ENCODE data around the gene XPA.

XPA gene

DNA sequence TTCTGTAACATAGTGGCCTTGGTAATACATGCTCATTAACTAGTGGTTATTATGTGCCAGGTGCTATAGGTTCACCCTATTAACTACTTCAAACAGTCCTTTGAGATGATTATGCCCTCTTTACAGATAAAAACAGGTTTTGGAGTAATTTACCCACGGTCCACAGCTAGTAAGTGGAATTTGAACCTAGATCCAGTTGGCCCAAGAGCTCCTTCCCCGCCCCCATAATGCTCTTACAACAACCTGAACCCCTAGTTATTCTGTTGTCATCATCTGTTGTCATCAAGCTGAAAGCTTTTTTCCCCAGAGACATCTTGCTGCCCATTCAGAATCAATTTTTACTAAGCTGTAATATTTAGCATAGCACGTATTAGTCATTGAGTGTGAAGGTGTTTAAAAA is 23.2 kb downstream of the XPA start:
- Histone ChIP-seq H3K79me2 (ENCODE audit: control insufficient read depth, insufficient read depth, low read length, poor library complexity) (no peaks in the 10 kb centered on the region), H3K9ac (ENCODE audit: low read length) (no peak overlapping the region), H4K91ac (ENCODE audit: low read depth, low read length) (no peak overlapping the region), H3K4ac (ENCODE audit: low read depth, low read length) (no peak overlapping the region), H3K4me3 (ENCODE audit: low read depth, low read length) (no peak overlapping the region), H2BK5ac (ENCODE audit: low read depth, low read length, poor library complexity) (no peak overlapping the region), H4K12ac (ENCODE audit: low read depth, low read length) (no peak overlapping the region), H3K27ac (ENCODE audit: low read depth, low read length) (no peak overlapping the region), H2BK12ac (ENCODE audit: low read length) (no peak overlapping the region), H3K79me1 (ENCODE audit: low read length) (no peaks in the 10 kb centered on the region), H3K4me2 (ENCODE audit: low read length) (no peak overlapping the region), H2BK120ac (ENCODE audit: insufficient read depth, low read length, poor library complexity) (no peak overlapping the region), H3K36me3 (ENCODE audit: control insufficient read depth in 1 of 2, insufficient read depth in 2 of 2, low read length in 2 of 2) (peaks cover 5 to 31% of the 10 kb centered on the region in 2 experiments), H2AFZ (ENCODE audit: insufficient read depth, low read length, poor library complexity) (no peak overlapping the region), H2AK5ac (ENCODE audit: low read length) (no peak overlapping the region), H4K8ac (ENCODE audit: low read depth, low read length) (no peak overlapping the region), H3K23ac (ENCODE audit: low read length) (no peak overlapping the region), H3K27me3 (ENCODE audit: insufficient read depth, low read length) (no peaks in the 10 kb centered on the region), H3K14ac (ENCODE audit: low read length) (no peak overlapping the region), H3K4me1 (ENCODE audit: control insufficient read depth in 1 of 2, insufficient read depth in 2 of 2, low read length in 2 of 2) (no peaks in the 10 kb centered on the region), H3K18ac (ENCODE audit: low read length) (no peak overlapping the region), H3K9me3 (ENCODE audit: insufficient read depth, low read depth, low read length) (no peaks in the 10 kb centered on the region)
- WGBS (ENCODE audit: extremely low coverage, insufficient coverage, insufficient read length) = no CpG with 5 or more reads among the region's 3 CpGs
- DNase-seq = no peak

DNA sequence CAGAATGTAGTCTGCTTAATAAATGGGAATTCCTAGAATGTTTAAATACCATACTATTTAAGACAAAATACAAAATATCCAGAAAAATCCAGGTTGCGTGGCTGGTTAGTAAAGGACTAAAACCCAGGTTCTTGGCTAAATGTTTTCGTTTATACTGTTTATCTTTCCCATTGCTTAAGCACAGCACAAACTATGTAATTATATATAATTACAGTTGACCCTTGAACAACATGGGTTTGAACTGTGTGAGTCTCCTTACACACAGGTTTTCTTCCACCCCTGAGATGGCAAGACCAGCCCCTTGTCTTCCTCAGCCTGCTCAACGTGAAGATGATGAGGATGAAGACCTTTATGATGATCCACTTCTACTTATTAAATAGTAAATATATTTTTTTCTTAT is 24.7 kb downstream of the XPA start:
- H3K4me3 ChIP-seq (ENCODE audit: low read depth, low read length) = no peak overlapping the region
- H2BK120ac ChIP-seq (ENCODE audit: insufficient read depth, low read length, poor library complexity) = no peak overlapping the region
- no peak overlapping the region for H4K91ac ChIP-seq (ENCODE audit: low read depth, low read length)
- H4K8ac ChIP-seq (ENCODE audit: low read depth, low read length) = no peak overlapping the region
- H3K27ac ChIP-seq (ENCODE audit: low read depth, low read length) = no peak overlapping the region
- no CpG with 5 or more reads among the region's 3 CpGs for WGBS (ENCODE audit: extremely low coverage, insufficient coverage, insufficient read length)
- H2BK5ac ChIP-seq (ENCODE audit: low read depth, low read length, poor library complexity) = no peak overlapping the region
- H3K79me2 ChIP-seq (ENCODE audit: control insufficient read depth, insufficient read depth, low read length, poor library complexity) = no peaks in the 10 kb centered on the region
- H2AFZ ChIP-seq (ENCODE audit: insufficient read depth, low read length, poor library complexity) = no peak overlapping the region
- H2AK5ac ChIP-seq (ENCODE audit: low read length) = no peak overlapping the region
- H2BK12ac ChIP-seq (ENCODE audit: low read length) = no peak overlapping the region
- H3K79me1 ChIP-seq (ENCODE audit: low read length) = no peaks in the 10 kb centered on the region
- no peak overlapping the region for H3K4ac ChIP-seq (ENCODE audit: low read depth, low read length)
- DNase-seq = no peak
- no peaks in the 10 kb centered on the region for H3K27me3 ChIP-seq (ENCODE audit: insufficient read depth, low read length)
- no peak overlapping the region for H3K23ac ChIP-seq (ENCODE audit: low read length)
- H3K4me1 ChIP-seq (ENCODE audit: control insufficient read depth in 1 of 2, insufficient read depth in 2 of 2, low read length in 2 of 2) = no peaks in the 10 kb centered on the region
- H3K18ac ChIP-seq (ENCODE audit: low read length) = no peak overlapping the region
- no peak overlapping the region for H3K9ac ChIP-seq (ENCODE audit: low read length)
- H3K9me3 ChIP-seq (ENCODE audit: insufficient read depth, low read depth, low read length) = no peaks in the 10 kb centered on the region
- no peak overlapping the region for H3K14ac ChIP-seq (ENCODE audit: low read length)
- no peak overlapping the region for H3K4me2 ChIP-seq (ENCODE audit: low read length)
- peaks cover 5 to 43% of the 10 kb centered on the region in 2 experiments for H3K36me3 ChIP-seq (ENCODE audit: control insufficient read depth in 1 of 2, insufficient read depth in 2 of 2, low read length in 2 of 2)
- H4K12ac ChIP-seq (ENCODE audit: low read depth, low read length) = no peak overlapping the region

DNA sequence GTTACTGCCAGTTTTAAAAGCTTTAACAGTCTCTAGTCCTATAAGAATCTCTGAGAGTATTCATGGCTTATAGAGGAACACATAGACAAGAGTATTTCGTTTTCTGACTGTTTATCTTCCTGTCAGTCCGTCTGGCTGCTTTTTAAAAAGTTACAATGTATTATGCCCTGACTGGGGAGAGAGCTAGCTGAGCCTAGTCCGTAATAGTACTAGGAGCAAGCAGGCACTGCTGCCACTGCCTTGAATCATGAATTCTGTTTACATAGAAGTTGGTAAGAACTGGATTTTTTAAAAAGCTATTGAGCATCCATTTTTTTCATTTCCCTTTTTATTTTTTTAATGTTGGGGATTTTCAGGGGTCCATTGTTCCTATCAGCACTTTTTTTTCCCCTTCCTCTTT is 26.6 kb downstream of the XPA start:
- Histone ChIP-seq H3K27me3 (ENCODE audit: insufficient read depth, low read length) (no peaks in the 10 kb centered on the region), H3K9ac (ENCODE audit: low read length) (no peak overlapping the region), H3K9me3 (ENCODE audit: insufficient read depth, low read depth, low read length) (no peaks in the 10 kb centered on the region), H3K79me1 (ENCODE audit: low read length) (no peaks in the 10 kb centered on the region), H3K4me1 (ENCODE audit: control insufficient read depth in 1 of 2, insufficient read depth in 2 of 2, low read length in 2 of 2) (no peaks in the 10 kb centered on the region), H3K4me2 (ENCODE audit: low read length) (no peak overlapping the region), H3K79me2 (ENCODE audit: control insufficient read depth, insufficient read depth, low read length, poor library complexity) (no peaks in the 10 kb centered on the region), H2BK120ac (ENCODE audit: insufficient read depth, low read length, poor library complexity) (no peak overlapping the region), H3K4me3 (ENCODE audit: low read depth, low read length) (no peak overlapping the region), H3K18ac (ENCODE audit: low read length) (no peak overlapping the region), H2BK5ac (ENCODE audit: low read depth, low read length, poor library complexity) (no peak overlapping the region), H4K12ac (ENCODE audit: low read depth, low read length) (no peak overlapping the region), H3K36me3 (ENCODE audit: control insufficient read depth in 1 of 2, insufficient read depth in 2 of 2, low read length in 2 of 2) (peaks cover 7 to 47% of the 10 kb centered on the region in 2 experiments), H3K23ac (ENCODE audit: low read length) (no peak overlapping the region), H2BK12ac (ENCODE audit: low read length) (no peak overlapping the region), H2AK5ac (ENCODE audit: low read length) (no peak overlapping the region), H3K27ac (ENCODE audit: low read depth, low read length) (no peak overlapping the region), H4K8ac (ENCODE audit: low read depth, low read length) (no peak overlapping the region), H3K4ac (ENCODE audit: low read depth, low read length) (no peak overlapping the region), H2AFZ (ENCODE audit: insufficient read depth, low read length, poor library complexity) (no peak overlapping the region), H4K91ac (ENCODE audit: low read depth, low read length) (no peak overlapping the region), H3K14ac (ENCODE audit: low read length) (no peak overlapping the region)
- no peak for DNase-seq
- WGBS (ENCODE audit: extremely low coverage, insufficient coverage, insufficient read length) = no CpG with 5 or more reads among the region's 3 CpGs

DNA sequence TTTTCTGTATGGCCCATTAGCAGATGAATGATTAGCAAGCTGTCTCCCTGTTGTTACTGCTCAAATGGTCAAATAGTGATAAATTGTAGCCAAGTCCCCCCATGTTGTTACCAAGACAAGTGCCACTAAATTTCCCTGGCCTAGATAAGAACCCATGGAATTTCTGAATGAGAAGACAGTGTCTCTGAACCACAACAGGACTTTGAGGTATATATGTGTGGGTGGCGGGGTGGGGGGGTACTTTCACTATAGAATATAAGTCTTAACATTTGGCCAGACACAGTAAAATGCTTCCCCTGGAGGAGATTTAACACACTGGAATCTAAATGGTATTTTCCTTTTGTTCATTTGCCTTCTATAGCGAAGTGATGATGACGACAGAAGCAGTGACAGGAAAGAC is 28.7 kb downstream of the XPA start:
- Histone ChIP-seq H2BK5ac (ENCODE audit: low read depth, low read length, poor library complexity) (no peak overlapping the region), H3K9me3 (ENCODE audit: insufficient read depth, low read depth, low read length) (no peaks in the 10 kb centered on the region), H3K23ac (ENCODE audit: low read length) (no peak overlapping the region), H3K4me1 (ENCODE audit: control insufficient read depth in 1 of 2, insufficient read depth in 2 of 2, low read length in 2 of 2) (no peaks in the 10 kb centered on the region), H4K12ac (ENCODE audit: low read depth, low read length) (no peak overlapping the region), H4K91ac (ENCODE audit: low read depth, low read length) (no peak overlapping the region), H3K4me2 (ENCODE audit: low read length) (no peak overlapping the region), H3K79me1 (ENCODE audit: low read length) (no peaks in the 10 kb centered on the region), H2AK5ac (ENCODE audit: low read length) (no peak overlapping the region), H3K4me3 (ENCODE audit: low read depth, low read length) (no peak overlapping the region), H3K4ac (ENCODE audit: low read depth, low read length) (no peak overlapping the region), H3K36me3 (ENCODE audit: control insufficient read depth in 1 of 2, insufficient read depth in 2 of 2, low read length in 2 of 2) (peaks cover 11 to 54% of the 10 kb centered on the region in 2 experiments), H2BK12ac (ENCODE audit: low read length) (no peak overlapping the region), H2BK120ac (ENCODE audit: insufficient read depth, low read length, poor library complexity) (no peak overlapping the region), H3K14ac (ENCODE audit: low read length) (no peak overlapping the region), H3K27ac (ENCODE audit: low read depth, low read length) (no peak overlapping the region), H3K27me3 (ENCODE audit: insufficient read depth, low read length) (no peaks in the 10 kb centered on the region), H3K18ac (ENCODE audit: low read length) (no peak overlapping the region), H3K9ac (ENCODE audit: low read length) (no peak overlapping the region), H2AFZ (ENCODE audit: insufficient read depth, low read length, poor library complexity) (no peak overlapping the region), H3K79me2 (ENCODE audit: control insufficient read depth, insufficient read depth, low read length, poor library complexity) (no peaks in the 10 kb centered on the region), H4K8ac (ENCODE audit: low read depth, low read length) (no peak overlapping the region)
- no CpG with 5 or more reads among the region's 3 CpGs for WGBS (ENCODE audit: extremely low coverage, insufficient coverage, insufficient read length)
- DNase-seq = no peak

All from trophoblast cell (in vitro differentiated cells and primary cell).